ENCODE results near the gene GRP.
A peak's percentile ranks its signal among the peaks of the same experiment; 100 is the strongest.

GRP gene

DNA sequence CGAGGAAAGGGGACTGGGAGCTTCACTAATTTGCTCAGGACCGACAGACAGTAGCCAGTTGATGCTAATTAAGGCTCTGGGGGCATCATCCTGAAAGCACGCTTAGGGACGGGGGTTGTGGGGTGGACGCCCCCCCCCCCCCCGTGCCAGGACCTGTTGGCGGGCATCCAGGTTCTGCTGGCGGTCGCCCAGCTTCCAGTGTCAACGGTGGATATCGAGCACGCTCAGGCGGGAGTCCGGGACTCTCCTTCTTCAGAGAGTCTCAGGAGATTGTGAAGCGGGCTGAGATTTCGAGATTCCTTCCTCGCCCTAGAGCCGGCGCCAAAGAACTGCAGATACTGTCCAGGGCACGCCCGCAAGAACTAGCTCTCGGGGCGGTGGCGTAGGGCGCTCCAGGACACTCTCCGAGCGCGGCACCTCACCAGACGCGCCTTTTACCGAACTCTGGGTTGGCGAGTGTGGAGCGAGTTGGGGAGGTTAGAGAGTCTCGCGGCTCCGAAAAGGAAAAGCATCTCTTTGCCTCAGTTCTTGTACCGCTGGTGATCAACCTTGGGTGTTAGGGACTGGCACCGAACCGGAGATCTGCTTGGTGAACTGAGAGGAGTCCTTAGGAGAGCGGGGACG is 47.7 kb downstream of the GRP start:
- DNase-seq (ENCODE audit: low spot score) = peak; percentile 53

DNA sequence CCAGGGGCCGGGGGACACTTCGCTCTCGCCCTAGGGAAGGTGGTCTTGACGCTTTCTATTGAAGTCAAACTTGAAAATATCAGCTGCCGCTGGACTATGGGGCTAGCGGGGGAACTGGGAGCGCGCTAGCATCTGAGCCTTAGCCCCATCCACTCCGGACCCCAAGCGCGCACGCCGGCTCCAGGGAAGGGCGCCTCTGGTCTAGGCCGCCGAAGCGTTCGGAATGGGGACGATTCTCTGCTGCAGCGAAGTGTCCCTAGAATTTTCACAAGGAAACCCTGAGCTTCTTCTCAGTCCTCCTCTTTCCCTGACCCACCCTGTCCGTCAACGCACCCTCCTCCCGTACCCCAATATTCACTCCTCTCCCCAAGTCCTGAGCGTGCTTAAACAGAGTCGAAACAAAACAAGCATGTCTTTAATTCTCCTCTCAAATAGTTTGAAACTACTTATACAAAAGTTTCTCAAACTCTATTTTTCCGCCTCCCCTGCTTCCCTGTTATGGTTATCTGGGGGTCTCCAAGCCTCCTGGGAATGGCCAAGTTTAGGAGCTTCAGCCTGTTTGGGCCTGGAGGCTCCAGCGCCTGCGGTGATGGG is 48.3 kb downstream of the GRP start:
- DNase-seq (ENCODE audit: low spot score) = no peak

DNA sequence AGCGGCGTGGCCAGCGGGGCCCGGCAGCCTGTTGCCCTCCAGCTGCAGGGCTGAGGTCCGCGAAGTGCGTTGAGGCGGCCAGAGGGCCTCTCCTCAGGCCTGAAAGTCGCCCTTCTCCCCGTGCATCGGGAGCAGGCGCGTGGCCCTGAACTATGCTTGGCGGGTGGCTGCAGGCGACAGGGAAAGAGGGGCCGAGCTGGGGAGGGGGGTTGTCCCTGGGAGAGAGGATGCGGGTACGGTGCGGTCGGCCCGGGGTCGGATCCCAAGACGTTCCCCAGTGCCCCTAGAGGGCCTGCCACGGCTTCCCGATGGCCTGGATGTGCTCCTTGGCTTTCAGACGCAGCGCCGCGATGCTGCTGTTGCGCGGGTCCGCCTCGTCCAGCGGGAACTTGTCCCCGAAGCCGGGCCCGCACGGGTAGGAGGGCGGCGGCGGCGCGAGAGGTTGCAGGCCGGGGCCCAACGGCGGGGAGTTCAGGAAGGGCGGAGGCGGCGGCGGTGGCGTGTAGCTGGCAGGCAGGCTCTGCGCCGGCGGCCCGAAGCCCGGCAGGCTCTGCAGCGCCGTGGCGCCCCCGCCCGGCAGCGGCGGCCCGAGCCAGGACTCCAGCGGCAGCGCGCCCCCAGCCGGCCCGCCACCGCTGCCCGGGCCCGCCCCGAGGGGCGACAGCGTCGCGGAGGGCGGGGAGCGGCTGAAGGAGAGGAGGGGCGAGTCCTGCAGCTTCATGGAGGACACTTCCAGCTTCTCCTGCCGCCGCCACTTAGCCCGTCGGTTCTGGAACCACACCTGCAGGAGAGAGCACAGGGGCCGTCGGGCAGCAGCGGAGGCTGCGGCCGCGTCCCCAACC is 49.0 kb downstream of the GRP start:
- peak; percentile 60 for DNase-seq (ENCODE audit: low spot score)

DNA sequence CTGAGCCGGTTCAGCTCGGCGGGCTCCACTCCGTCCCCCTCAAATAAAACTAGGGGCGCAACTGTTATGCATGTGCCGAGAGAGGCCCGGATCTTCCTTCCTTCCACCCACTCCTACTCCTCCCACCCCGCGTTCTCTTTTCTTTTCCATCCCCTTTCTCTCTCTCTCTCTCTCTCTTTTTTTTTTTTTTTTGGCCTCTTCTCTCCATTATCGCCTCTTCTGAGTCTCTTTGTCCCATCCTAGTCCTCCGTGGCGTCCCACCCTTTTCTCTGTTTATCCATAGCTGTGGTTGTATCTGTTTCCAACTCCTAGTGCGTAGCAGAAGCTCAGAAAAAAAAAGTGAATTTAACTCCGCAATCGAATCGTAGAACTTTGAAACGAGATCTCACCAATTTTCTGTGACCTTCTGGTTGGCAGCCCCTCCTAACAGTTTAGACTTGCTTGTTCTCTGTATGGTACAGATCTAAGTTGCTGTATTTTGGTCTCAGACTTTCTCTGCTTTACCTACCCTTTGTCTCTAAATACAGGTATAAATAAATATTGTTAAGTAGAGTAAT is 49.7 kb downstream of the GRP start:
- no peak for DNase-seq (ENCODE audit: low spot score)

DNA sequence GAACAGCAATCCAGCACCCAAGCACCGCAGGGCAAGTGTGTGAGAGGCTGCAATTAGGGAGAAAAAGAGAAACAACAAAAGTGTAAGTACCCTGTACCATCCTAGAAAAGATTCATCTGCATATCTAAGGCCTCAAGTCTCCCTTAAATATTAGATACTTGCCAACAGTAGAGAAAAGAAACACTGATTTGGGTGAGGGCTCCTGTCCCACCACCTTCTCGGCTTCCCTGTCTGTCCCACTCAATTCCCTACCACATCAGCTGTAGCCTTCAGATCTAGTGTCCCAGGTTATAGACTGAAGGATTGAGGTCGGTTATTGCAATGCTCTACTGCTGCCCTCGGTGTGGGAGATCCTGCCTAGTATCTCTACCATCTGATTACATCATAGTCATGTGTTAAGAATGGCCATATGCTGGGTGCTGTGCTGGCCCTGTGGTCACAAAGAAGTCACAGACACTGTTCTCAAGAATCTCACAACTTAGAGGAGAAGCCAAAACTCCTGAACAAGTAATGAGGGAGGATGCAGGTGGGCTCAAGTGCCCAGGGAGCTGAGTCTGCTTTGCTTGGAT is 50.8 kb downstream of the GRP start:
- DNase-seq (ENCODE audit: low spot score) = no peak

DNA sequence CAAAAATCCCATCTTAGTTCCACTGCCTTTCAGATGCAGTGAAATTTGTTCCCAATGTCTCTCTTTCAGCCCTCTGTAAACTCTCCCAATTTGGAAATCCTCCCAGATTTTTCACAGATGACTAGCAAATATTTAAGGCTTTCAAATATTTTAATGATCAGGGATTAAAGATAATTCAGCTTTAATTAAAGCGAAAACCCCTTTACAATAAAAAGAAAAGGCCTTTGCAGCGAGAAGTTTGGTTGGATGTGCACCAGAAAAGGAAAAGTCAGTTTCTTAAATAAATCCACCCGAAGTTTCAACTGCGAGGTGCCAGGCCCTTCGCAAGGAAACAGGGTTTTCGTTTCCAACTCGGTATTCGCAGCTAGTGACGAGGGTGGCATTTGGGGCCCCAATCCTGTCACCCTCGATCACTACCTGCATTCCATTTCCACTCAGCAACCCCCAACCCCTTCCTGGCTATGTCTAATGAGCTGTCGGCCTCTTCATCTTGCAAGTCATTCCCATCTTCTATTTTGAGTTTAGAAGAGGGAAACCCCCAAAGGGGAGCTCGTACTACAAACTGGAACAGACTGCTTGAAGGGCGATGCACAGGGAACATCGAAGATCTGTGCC is 51.8 kb downstream of the GRP start:
- DNase-seq (ENCODE audit: low spot score) = no peak

DNA sequence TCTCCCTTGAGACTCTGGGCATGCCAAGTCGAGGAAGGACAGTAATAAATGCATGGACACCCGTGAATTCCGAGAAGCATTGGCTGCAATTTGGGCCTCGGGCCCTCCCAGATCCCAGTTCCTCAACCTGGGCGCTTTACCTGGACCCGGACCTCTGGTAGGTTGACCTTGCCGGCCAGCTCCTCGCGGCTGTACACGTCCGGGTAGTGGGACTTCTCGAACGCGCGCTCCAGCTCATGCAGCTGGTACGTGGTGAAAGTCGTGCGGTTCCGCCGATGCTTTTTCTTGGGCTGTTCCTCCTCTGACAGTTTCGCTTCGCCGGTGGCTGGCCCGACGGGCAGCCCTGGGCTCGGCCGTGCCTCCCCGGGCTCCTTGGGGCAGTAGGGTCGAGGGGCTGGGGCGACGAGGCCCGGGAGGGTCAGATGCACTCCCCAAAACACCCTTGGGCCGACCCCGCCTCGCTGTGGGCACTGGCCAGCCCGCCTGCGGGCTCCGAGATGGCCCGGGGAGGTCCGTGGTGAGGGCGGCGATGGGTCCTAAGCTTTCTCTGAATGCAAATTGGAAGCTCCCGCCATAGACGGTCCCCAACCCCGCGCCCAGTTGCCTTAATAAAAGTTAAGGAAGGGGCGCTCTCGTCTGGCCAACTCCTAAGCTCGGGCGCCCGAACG is 52.4 kb downstream of the GRP start:
- DNase-seq (ENCODE audit: low spot score) = peak; percentile 14

DNA sequence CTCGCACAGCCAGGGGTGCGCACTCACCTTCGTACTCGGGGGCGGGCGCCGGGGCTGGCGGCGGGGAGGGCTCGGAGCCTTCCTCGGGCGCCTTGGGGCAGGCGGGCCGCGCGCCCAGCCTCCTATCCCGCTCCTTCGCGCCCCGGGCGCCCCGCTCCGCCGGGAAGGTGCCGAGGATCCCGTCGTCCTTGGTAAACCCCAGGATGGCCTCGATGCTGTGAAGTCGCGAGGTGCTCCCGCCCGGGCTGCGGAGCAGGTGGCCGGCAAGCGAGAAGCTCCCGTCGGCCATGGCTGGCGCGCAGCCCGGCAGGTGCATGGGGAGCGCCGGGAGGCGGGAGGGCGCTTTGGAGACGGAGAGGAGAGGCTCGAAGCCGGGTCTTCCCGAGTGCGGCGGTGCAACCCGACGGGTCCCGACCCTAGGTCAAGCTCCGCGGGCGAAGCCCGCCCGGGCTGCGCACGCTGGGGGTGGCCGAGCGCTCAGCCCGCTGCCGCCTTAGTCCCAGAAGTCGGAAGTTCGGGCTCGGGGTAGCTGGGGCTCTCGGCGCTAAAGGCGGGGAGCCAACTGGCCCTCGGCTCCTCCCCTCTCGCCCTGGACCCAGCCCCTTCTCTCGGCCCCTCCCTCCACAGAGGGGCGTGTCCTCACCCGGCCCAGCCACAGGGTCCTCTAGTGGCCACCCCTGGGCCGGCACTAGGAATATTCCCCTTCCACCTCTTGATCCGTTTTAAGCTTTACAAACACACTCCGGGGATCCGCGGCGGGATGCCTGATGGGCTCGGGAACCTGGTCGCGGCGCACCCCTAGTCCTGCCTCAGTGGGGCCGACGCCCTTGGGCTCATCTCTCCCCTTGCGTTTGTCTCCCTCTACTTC is 53.2 kb downstream of the GRP start, which contains the start of gene RAX:
TSS of gene RAX (minus strand) at position 564 of the 868 bp plus-strand sequence. CDS start at position 316, 248 bp downstream.
- DNase-seq (ENCODE audit: low spot score) = peak; percentile 20

DNA sequence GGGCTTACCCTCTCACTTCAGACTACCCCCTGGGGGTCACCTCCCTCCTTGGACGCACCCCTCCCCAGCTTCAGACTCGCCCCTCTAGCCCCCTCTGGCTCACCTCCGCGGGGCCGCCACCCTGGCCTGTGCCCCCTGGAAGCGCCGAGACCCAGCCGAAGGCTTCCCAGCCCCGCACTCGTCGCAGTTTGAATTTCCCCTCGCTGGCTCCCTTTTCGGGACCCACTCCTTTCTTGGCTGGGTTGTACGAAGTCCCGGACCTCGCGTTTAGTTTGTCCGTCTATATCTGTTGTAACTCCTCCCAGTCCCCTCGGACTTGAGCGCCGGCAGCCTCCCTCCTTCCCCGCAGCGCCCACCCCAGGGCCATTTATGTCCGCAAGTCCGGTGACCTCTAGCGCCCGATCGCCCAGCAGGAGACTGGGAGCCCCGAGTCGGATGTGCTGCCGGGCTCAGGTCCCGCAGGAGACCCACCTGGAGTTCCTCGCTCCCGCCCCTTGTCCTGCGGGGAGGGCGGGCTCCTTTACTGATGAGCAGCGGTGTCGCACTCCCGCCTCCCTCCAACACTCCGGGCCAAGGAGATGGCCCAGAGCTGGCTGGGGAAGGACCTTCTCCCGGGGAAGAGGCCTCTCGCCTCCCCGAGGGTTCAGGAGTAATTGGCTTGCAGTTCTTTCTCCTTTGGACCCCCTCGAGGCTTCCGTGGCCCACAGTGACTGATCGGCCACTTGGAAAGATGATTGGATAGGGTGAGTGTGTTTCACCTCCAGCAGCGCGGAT is 54.0 kb downstream of the GRP start:
- DNase-seq (ENCODE audit: low spot score) = no peak

DNA sequence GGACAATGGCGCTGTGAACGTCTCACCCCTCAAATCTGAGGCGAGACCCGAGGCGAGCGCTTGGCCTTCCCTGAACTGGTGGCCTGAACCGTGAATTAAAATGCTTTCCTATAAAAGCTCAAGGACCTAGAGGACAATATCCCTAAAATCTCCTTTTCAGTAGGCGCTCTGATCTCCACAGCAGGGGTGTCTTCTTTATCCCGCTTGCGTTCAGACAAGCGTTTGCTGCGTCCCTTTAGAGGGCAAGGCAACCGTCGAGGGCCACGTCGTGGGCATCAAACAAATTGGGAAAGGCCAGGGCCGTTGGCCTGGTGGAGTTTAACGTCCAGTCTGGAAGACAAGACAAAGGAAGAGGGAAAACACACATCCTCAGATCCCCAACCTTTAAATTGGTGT is 54.6 kb downstream of the GRP start:
- no peak for DNase-seq (ENCODE audit: low spot score)

DNA sequence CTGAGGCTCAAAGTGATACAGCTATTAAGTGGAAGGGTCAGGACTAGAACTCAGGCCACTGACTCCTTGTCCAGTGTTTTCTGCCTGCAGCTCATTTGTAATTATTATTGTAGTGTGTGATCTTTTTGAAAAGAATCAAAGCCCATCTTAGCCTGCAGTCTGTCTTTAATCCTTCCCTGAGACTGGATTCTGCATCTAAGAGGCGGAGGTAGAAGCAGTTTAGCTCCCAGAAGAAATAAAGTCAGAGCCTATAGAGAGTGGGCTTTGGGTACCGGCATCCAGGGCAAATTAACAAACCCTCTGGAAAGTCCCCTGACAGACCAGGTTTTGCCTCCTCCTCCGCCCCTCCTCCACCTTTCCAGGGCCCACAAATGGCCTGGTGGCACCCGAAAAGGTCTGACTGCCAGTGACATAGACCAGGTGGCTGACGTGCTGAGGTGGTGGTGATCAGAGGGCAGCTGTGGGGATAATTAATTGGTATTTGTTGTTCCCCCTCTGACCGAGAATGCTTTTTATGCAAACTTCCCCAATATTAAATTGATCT is 55.5 kb downstream of the GRP start:
- no peak for DNase-seq (ENCODE audit: low spot score)

DNA sequence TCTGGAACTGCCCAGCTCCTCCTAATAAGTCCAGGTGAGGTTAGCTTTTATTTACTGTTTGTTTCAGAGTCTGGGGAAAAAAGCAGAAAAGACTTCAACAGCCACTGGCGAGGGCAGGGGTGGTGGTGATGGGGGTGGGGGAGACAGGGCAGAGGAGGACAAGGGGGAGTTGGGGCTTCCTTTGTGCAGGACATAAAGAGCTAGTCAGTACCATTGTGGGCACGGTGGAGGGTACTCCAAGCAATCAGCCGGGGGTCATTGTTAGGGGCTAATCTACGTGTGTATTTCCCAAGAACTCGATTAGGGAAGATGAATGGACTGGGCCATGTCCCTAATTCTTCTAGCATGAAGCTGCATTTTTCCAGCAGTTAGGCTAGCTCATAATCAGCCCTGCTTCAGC is 56.1 kb downstream of the GRP start:
- no peak for DNase-seq (ENCODE audit: low spot score)

DNA sequence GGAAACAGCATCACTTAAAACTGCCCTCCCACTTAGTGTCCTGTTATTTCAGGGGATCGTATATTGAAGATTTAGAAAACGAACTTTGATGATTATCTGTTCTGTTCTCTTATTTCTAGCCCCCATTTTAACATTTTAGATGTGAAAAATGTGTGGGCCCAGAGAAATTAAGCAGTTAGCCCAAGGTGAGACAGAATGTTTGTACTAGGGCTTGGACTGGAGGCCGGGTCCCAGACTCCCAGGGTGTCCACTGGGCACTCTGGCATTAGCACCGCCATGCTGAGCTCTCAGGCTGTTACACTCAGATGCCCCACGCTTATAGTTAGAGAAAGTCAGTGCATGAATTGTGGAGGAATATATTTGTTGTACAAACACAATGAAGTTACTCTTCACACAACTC is 58.8 kb downstream of the GRP start:
- no peak for DNase-seq (ENCODE audit: low spot score)

DNA sequence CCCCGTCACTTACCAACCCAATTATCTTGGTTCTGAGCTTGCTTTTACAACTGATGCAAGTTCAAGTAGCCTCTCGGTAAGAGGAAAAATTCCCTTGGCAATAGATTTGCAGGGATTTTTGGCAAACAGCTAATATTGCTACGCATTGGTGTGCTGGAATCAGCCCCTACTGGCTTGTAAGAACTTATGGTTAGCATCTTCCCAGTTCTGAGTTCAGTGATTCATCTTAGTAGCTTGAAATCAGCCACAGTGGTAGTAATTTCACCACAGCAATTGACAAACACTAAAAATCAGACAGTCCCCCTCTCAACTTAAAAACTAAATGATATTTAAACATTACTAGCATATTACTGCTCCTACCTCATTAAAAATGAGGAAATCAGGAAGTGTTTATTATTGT is 59.2 kb downstream of the GRP start:
- no peak for DNase-seq (ENCODE audit: low spot score)

DNA sequence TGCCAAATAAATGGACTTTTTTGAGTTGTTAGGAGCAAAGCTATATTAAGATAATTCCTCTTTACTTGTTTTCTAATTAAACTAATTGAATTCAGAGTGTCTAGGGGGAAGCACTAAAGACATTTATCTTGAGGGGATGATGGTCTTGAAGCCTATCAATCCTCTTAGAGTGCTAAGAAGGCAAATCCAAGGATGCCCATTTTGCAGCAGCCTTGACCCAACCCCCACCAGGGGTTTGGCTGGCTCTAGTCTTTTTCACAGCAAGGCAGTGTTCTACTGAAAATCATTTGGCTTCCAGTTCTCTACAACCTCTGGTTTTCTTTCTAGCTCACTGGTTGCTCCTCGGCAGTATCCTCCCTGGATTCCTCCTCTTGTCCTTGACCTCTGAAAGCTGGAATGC is 59.8 kb downstream of the GRP start:
- no peak for DNase-seq (ENCODE audit: low spot score)
